ENCODE data around the gene EML4. TPM values are rescaled to one million over a fixed set of nuclear protein-coding genes. Genes with fewer than 3 reads are reported as not detected.

The EML4 gene
- total RNA-seq, 1 donor from 2014 or later = 50.8 TPM

DNA sequence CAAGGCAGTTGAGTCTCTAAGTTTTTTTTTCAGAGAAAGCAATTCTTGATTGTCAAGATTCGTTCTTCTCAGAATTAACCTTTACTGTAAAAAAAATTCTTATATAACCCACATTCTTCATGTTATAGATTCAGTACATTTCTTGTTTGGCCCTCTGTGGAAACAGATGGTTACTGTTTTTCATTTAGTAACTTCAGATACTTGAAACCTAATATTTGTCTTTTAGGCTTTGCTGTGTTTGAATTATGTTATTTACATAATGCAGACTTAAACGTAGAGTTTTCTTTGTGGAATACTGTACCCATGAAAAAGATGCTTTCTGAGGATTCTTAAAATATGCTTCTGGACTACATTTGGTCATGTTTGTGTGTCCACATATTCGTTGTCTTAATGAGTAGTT is 48.2 kb downstream of the EML4 start:
- Mint-ChIP-seq H3K4me1 (ENCODE audit: low read depth, unreplicated experiment) (no peaks in the 10 kb centered on the region), H3K4me3 (ENCODE audit: unreplicated experiment) (no peak overlapping the region), H3K36me3 (ENCODE audit: unreplicated experiment) (no peaks in the 10 kb centered on the region), H3K27ac (ENCODE audit: unreplicated experiment) (no peak overlapping the region), H3K27me3 (ENCODE audit: unreplicated experiment) (no peaks in the 10 kb centered on the region), H3K9me3 (ENCODE audit: unreplicated experiment) (no peaks in the 10 kb centered on the region)
- TF ChIP-seq, protein P1, sequence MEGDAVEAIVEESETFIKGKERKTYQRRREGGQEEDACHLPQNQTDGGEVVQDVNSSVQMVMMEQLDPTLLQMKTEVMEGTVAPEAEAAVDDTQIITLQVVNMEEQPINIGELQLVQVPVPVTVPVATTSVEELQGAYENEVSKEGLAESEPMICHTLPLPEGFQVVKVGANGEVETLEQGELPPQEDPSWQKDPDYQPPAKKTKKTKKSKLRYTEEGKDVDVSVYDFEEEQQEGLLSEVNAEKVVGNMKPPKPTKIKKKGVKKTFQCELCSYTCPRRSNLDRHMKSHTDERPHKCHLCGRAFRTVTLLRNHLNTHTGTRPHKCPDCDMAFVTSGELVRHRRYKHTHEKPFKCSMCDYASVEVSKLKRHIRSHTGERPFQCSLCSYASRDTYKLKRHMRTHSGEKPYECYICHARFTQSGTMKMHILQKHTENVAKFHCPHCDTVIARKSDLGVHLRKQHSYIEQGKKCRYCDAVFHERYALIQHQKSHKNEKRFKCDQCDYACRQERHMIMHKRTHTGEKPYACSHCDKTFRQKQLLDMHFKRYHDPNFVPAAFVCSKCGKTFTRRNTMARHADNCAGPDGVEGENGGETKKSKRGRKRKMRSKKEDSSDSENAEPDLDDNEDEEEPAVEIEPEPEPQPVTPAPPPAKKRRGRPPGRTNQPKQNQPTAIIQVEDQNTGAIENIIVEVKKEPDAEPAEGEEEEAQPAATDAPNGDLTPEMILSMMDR (IDR thresholded peaks at IDR 0.05; ENCODE audit: partially characterized antibody, unreplicated experiment) = no peak
- DNase-seq = no peak

DNA sequence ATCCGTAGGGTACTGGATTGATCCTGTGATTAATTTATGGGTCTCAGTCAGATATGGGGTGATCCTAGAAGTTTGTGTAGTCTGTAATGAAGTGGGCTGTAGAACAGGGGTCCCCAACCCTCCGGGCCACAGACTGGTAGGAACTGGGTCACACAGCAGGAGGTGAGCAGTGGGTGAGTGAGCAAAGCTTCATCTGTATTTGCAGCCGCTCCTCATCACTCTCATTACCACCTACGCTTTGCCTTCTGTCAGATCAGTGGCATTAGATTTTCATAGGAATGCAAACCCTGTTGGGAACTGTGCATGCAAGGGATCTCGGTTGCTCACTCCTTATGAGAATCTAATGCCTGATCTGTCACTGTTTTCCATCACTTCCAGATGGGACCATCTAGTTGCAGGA is 48.8 kb downstream of the EML4 start:
- TF ChIP-seq, protein P1 (IDR thresholded peaks at IDR 0.05; ENCODE audit: partially characterized antibody, unreplicated experiment) = no peak
- no peaks in the 10 kb centered on the region for H3K27me3 Mint-ChIP-seq (ENCODE audit: unreplicated experiment)
- no peaks in the 10 kb centered on the region for H3K4me1 Mint-ChIP-seq (ENCODE audit: low read depth, unreplicated experiment)
- H3K27ac Mint-ChIP-seq (ENCODE audit: unreplicated experiment) = no peak overlapping the region
- H3K36me3 Mint-ChIP-seq (ENCODE audit: unreplicated experiment) = no peaks in the 10 kb centered on the region
- no peak overlapping the region for H3K4me3 Mint-ChIP-seq (ENCODE audit: unreplicated experiment)
- H3K9me3 Mint-ChIP-seq (ENCODE audit: unreplicated experiment) = no peaks in the 10 kb centered on the region
- DNase-seq = no peak

DNA sequence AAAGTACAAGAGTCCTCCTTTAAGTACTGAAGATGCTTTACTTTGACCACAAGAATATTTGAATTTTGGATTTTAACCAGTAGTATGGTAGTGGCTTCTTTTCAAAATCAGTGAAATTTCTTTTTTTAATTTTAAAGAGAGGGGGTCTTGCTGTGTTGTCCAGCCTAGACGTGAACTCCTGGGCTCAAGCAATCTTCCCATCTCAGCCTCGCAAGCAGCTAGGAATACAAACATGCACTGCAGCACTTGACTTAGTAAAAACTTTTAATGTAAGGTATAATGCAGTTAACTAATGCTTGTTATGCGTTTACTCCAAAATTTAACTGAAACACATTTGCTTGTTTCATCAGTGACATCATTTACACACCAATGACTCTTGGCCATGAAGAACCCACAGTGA is 49.6 kb downstream of the EML4 start:
- Mint-ChIP-seq H3K27me3 (ENCODE audit: unreplicated experiment) (no peaks in the 10 kb centered on the region), H3K36me3 (ENCODE audit: unreplicated experiment) (no peaks in the 10 kb centered on the region)
- no peak for DNase-seq

DNA sequence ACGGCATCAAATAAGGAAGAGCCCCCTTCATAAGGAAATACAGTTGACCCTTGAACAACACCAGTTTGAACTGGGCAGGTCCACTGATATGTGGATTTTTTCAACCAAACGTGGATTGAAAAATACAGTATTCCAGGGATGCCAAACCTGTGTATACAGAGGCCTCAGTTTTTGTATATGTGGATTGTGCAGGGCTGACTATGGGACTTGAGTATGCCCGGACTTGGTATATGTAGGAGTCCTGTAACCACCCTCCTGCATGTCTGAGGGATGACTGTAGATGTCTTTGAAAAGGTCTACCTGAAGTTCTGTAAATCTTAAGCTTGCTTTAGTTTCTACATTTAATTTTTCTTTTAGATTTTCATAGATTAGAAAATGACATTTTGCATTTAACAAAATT is 50.0 kb downstream of the EML4 start:
- Mint-ChIP-seq H3K27ac (ENCODE audit: unreplicated experiment) (no peak overlapping the region), H3K9me3 (ENCODE audit: unreplicated experiment) (no peaks in the 10 kb centered on the region), H3K4me3 (ENCODE audit: unreplicated experiment) (no peak overlapping the region), H3K27me3 (ENCODE audit: unreplicated experiment) (no peaks in the 10 kb centered on the region), H3K36me3 (ENCODE audit: unreplicated experiment) (no peaks in the 10 kb centered on the region), H3K4me1 (ENCODE audit: low read depth, unreplicated experiment) (no peaks in the 10 kb centered on the region)
- DNase-seq = no peak
- TF ChIP-seq, protein P1 (IDR thresholded peaks at IDR 0.05; ENCODE audit: partially characterized antibody, unreplicated experiment) = no peak

More for the DNA sequence above, 49.6 kb downstream of the EML4 start:
- H3K4me1 Mint-ChIP-seq (ENCODE audit: low read depth, unreplicated experiment) = no peaks in the 10 kb centered on the region
- H3K9me3 Mint-ChIP-seq (ENCODE audit: unreplicated experiment) = no peaks in the 10 kb centered on the region
- TF ChIP-seq, protein P1 (IDR thresholded peaks at IDR 0.05; ENCODE audit: partially characterized antibody, unreplicated experiment) = no peak
- H3K4me3 Mint-ChIP-seq (ENCODE audit: unreplicated experiment) = no peak overlapping the region
- H3K27ac Mint-ChIP-seq (ENCODE audit: unreplicated experiment) = no peak overlapping the region

DNA sequence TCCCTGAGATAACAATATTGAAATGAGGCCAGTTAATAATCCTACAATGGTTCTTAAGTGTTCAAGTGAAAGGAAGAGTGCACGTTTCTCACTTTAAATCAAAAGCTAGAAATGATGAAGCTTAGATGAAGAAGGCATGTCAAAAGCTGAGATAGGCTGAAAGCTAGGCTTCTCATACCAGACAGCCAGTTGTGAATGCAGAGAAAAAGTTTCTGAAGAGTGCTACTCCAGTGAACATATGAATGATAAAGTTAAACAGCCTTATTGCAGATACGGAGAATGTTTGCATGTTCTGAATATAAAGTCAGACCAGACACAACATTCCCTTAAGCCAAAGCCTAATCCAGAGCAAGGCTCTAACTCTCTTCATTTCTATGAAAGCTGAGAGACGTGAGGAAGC is 51.4 kb downstream of the EML4 start:
- TF ChIP-seq, protein P1 (IDR thresholded peaks at IDR 0.05; ENCODE audit: partially characterized antibody, unreplicated experiment) = no peak
- Mint-ChIP-seq H3K4me1 (ENCODE audit: low read depth, unreplicated experiment) (no peaks in the 10 kb centered on the region), H3K4me3 (ENCODE audit: unreplicated experiment) (no peak overlapping the region), H3K27ac (ENCODE audit: unreplicated experiment) (no peak overlapping the region), H3K27me3 (ENCODE audit: unreplicated experiment) (no peaks in the 10 kb centered on the region), H3K36me3 (ENCODE audit: unreplicated experiment) (no peaks in the 10 kb centered on the region), H3K9me3 (ENCODE audit: unreplicated experiment) (no peaks in the 10 kb centered on the region)
- no peak for DNase-seq
